PFSK-1 (cell line): ENCODE measurements around the gene MYO1D.

Source experiments
- FOXP2 ChIP-seq: optimal IDR thresholded peaks from 2 replicates; pipeline ENCODE3; 2011; ENCODE audit warnings: borderline replicate concordance, control low read depth, inconsistent platforms; ENCODE audit not compliant: insufficient read depth; ENCODE audit errors: extremely low read length, extremely low read depth
- POLR2AphosphoS5 ChIP-seq: IDR thresholded peaks from 2 replicates; pipeline ENCODE4 v1.6.1; 2012; ENCODE audit warnings: low read depth, mild to moderate bottlenecking, control low read depth, low read length, moderate library complexity
- SIN3A ChIP-seq: IDR thresholded peaks from 2 replicates; pipeline ENCODE4 v1.6.1; 2012; ENCODE audit warnings: mild to moderate bottlenecking, low read length, moderate library complexity, borderline replicate concordance; ENCODE audit not compliant: insufficient read depth
- TAF1 ChIP-seq: IDR thresholded peaks from 2 replicates; pipeline ENCODE4 v1.6.1; 2012; ENCODE audit warnings: low read length, control low read depth, borderline replicate concordance; ENCODE audit not compliant: insufficient read depth
- TF ChIP-seq, protein P1 (sequence below), 2 experiments: IDR thresholded peaks; 2 replicates each; pipeline versions ENCODE4 v1.6.1 to v1.8.0; 2011 to 2012; ENCODE audit warnings: low read depth in 2 of 2, low read length in 2 of 2, control low read depth in 1 of 2, inconsistent platforms in 1 of 2, mild to moderate bottlenecking in 1 of 2, moderate library complexity in 1 of 2; ENCODE audit not compliant: insufficient read depth in 1 of 2

MYO1D gene

GRCh38 chr17:32746280-32746679, 130.6 kb downstream of the MYO1D start:
- TF ChIP-seq SIN3A (no peak), FOXP2 (no peak)
- TF ChIP-seq, protein P1, sequence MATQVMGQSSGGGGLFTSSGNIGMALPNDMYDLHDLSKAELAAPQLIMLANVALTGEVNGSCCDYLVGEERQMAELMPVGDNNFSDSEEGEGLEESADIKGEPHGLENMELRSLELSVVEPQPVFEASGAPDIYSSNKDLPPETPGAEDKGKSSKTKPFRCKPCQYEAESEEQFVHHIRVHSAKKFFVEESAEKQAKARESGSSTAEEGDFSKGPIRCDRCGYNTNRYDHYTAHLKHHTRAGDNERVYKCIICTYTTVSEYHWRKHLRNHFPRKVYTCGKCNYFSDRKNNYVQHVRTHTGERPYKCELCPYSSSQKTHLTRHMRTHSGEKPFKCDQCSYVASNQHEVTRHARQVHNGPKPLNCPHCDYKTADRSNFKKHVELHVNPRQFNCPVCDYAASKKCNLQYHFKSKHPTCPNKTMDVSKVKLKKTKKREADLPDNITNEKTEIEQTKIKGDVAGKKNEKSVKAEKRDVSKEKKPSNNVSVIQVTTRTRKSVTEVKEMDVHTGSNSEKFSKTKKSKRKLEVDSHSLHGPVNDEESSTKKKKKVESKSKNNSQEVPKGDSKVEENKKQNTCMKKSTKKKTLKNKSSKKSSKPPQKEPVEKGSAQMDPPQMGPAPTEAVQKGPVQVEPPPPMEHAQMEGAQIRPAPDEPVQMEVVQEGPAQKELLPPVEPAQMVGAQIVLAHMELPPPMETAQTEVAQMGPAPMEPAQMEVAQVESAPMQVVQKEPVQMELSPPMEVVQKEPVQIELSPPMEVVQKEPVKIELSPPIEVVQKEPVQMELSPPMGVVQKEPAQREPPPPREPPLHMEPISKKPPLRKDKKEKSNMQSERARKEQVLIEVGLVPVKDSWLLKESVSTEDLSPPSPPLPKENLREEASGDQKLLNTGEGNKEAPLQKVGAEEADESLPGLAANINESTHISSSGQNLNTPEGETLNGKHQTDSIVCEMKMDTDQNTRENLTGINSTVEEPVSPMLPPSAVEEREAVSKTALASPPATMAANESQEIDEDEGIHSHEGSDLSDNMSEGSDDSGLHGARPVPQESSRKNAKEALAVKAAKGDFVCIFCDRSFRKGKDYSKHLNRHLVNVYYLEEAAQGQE (IDR thresholded peaks at IDR 0.05; ENCODE audit: insufficient read depth in 1 of 2, low read depth in 2 of 2, low read length in 2 of 2) = no peak

GRCh38 chr17:32742681-32743538, 134.0 kb downstream of the MYO1D start:
- TF ChIP-seq FOXP2 (no peak), TAF1 (no peak), POLR2AphosphoS5 (no peak), SIN3A (no peak)
- TF ChIP-seq, protein P1 (IDR thresholded peaks at IDR 0.05; ENCODE audit: insufficient read depth in 1 of 2, low read depth in 2 of 2, low read length in 2 of 2) = no peak

DNA sequence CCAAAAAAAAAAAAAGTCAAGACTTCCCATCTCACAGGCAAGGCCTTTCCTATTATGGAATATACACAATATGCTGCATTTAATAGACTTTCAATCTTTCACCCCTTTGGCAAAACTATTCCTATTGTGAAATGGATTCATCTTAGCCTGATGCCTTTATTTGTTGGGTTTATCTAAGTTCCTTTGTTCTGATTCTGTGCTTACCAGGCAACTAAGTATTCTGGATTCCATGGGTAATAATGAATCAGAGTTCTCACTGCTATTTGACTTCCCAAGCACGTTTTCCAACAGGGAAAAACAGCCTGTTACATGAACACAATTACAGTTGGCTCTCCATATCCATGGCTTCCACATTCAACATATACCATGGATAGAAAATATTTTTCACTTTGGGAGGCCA, 135.5 kb downstream of the MYO1D start:
- TF ChIP-seq FOXP2 (no peak), SIN3A (no peak), TAF1 (no peak), POLR2AphosphoS5 (no peak)
- TF ChIP-seq, protein P1 (IDR thresholded peaks at IDR 0.05; ENCODE audit: insufficient read depth in 1 of 2, low read depth in 2 of 2, low read length in 2 of 2) = no peak

- no peak for TF ChIP-seq SIN3A
- TF ChIP-seq, protein P1 (IDR thresholded peaks at IDR 0.05; ENCODE audit: insufficient read depth in 1 of 2, low read depth in 2 of 2, low read length in 2 of 2) = no peak
- no peak for TF ChIP-seq FOXP2
- no peak for TF ChIP-seq TAF1
- no peak for TF ChIP-seq POLR2AphosphoS5
These were observed 137.2 kb downstream of the MYO1D start for GRCh38 chr17:32739722-32740121.

- TF ChIP-seq, protein P1 (IDR thresholded peaks at IDR 0.05; ENCODE audit: insufficient read depth in 1 of 2, low read depth in 2 of 2, low read length in 2 of 2) = no peak
- TF ChIP-seq SIN3A (no peak), POLR2AphosphoS5 (no peak), FOXP2 (no peak), TAF1 (no peak)
These were observed 143.5 kb downstream of the MYO1D start for GRCh38 chr17:32733401-32733800.
